GM23338 (cell line): ENCODE results near the gene GPC2.
A peak's percentile ranks its signal among the peaks of the same experiment; 100 is the strongest.

Source experiments
- EZH2 ChIP-seq: fragments of 200-600 bp; sonication (generic); IDR thresholded peaks from one replicate; pipeline ENCODE4 v1.8.0; 2017; ENCODE audit warnings: antibody characterized with exemption, mild to moderate bottlenecking, low read depth; ENCODE audit not compliant: unreplicated experiment
- EZH2phosphoT487 ChIP-seq: fragments of 200-600 bp; sonication (generic); IDR thresholded peaks from one replicate; pipeline ENCODE4 v1.8.1; 2018; ENCODE audit warnings: antibody characterized with exemption; ENCODE audit not compliant: unreplicated experiment
- POLR2AphosphoS5 ChIP-seq: IDR thresholded peaks from 2 replicates; pipeline ENCODE4 v1.6.1; 2016; ENCODE audit warnings: antibody characterized with exemption, low read depth
- TF ChIP-seq, protein P1 (sequence below), 2 experiments: fragments of 200-600 bp in 1 of 2; sonication (generic) in 1 of 2; conservative IDR thresholded peaks; 2 replicates each; pipeline versions ENCODE4 v1.5.1 to v1.6.1; 2016 to 2017; ENCODE audit warnings: antibody characterized with exemption in 2 of 2, low read depth in 2 of 2, mild to moderate bottlenecking in 2 of 2, moderate library complexity in 1 of 2
- TF ChIP-seq, protein P2 (sequence below): IDR thresholded peaks from 2 replicates; pipeline ENCODE4 v1.6.1; 2016; ENCODE audit warnings: antibody characterized with exemption
- TF ChIP-seq, protein P3 (sequence below): IDR thresholded peaks from one replicate; pipeline ENCODE4 v1.6.1; 2018; ENCODE audit warnings: antibody characterized with exemption; ENCODE audit not compliant: unreplicated experiment

DNA sequence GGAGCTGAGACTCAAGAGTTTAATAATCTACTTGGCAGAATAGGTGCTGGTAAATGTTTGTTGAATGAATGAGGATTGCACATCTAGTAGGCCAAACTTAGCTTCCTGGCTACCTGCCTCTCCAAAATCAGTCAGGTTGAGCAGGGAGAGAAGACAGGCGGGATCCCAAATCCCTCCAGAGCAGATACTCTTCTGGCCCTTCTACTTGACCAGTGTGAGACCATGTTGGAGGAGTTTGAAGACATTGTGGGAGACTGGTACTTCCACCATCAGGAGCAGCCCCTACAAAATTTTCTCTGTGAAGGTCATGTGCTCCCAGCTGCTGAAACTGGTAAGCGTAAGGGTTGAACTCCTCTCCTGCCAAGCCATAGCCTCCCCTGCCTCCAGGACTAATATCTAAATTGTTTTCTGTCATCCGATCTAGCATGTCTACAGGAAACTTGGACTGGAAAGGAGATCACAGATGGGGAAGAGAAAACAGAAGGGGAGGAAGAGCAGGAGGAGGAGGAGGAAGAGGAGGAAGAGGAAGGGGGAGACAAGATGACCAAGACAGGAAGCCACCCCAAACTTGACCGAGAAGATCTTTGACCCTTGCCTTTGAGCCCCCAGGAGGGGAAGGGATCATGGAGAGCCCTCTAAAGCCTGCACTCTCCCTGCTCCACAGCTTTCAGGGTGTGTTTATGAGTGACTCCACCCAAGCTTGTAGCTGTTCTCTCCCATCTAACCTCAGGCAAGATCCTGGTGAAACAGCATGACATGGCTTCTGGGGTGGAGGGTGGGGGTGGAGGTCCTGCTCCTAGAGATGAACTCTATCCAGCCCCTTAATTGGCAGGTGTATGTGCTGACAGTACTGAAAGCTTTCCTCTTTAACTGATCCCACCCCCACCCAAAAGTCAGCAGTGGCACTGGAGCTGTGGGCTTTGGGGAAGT is 52.6 kb downstream of the GPC2 start:
- TF ChIP-seq, protein P1, sequence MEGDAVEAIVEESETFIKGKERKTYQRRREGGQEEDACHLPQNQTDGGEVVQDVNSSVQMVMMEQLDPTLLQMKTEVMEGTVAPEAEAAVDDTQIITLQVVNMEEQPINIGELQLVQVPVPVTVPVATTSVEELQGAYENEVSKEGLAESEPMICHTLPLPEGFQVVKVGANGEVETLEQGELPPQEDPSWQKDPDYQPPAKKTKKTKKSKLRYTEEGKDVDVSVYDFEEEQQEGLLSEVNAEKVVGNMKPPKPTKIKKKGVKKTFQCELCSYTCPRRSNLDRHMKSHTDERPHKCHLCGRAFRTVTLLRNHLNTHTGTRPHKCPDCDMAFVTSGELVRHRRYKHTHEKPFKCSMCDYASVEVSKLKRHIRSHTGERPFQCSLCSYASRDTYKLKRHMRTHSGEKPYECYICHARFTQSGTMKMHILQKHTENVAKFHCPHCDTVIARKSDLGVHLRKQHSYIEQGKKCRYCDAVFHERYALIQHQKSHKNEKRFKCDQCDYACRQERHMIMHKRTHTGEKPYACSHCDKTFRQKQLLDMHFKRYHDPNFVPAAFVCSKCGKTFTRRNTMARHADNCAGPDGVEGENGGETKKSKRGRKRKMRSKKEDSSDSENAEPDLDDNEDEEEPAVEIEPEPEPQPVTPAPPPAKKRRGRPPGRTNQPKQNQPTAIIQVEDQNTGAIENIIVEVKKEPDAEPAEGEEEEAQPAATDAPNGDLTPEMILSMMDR (conservative IDR thresholded peaks at IDR 0.05; ENCODE audit: low read depth in 2 of 2): no peak
- TF ChIP-seq EZH2phosphoT487 (no peak), POLR2AphosphoS5 (0 out of 2 replicates have a peak, but pooled peaks have one; percentile 22), EZH2 (no peak)
- TF ChIP-seq, protein P2, sequence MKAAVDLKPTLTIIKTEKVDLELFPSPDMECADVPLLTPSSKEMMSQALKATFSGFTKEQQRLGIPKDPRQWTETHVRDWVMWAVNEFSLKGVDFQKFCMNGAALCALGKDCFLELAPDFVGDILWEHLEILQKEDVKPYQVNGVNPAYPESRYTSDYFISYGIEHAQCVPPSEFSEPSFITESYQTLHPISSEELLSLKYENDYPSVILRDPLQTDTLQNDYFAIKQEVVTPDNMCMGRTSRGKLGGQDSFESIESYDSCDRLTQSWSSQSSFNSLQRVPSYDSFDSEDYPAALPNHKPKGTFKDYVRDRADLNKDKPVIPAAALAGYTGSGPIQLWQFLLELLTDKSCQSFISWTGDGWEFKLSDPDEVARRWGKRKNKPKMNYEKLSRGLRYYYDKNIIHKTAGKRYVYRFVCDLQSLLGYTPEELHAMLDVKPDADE: no peak
- TF ChIP-seq, protein P3, sequence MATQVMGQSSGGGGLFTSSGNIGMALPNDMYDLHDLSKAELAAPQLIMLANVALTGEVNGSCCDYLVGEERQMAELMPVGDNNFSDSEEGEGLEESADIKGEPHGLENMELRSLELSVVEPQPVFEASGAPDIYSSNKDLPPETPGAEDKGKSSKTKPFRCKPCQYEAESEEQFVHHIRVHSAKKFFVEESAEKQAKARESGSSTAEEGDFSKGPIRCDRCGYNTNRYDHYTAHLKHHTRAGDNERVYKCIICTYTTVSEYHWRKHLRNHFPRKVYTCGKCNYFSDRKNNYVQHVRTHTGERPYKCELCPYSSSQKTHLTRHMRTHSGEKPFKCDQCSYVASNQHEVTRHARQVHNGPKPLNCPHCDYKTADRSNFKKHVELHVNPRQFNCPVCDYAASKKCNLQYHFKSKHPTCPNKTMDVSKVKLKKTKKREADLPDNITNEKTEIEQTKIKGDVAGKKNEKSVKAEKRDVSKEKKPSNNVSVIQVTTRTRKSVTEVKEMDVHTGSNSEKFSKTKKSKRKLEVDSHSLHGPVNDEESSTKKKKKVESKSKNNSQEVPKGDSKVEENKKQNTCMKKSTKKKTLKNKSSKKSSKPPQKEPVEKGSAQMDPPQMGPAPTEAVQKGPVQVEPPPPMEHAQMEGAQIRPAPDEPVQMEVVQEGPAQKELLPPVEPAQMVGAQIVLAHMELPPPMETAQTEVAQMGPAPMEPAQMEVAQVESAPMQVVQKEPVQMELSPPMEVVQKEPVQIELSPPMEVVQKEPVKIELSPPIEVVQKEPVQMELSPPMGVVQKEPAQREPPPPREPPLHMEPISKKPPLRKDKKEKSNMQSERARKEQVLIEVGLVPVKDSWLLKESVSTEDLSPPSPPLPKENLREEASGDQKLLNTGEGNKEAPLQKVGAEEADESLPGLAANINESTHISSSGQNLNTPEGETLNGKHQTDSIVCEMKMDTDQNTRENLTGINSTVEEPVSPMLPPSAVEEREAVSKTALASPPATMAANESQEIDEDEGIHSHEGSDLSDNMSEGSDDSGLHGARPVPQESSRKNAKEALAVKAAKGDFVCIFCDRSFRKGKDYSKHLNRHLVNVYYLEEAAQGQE: no peak
